ENCODE data around the gene ARSA.

- TF ChIP-seq CREB5 (CRISPR knock-in tag; IDR thresholded peaks at IDR 0.05; ENCODE audit: low read depth) (no peak), ZFP30 (CRISPR knock-in tag; IDR thresholded peaks at IDR 0.05) (no peak), RARB (CRISPR knock-in tag; IDR thresholded peaks at IDR 0.05) (no peak), ZFP3 (CRISPR knock-in tag; IDR thresholded peaks at IDR 0.05) (no peak), ISL1 (CRISPR knock-in tag; IDR thresholded peaks at IDR 0.05) (no peak), CSDC2 (CRISPR knock-in tag; IDR thresholded peaks at IDR 0.05) (no peak), OSR1 (CRISPR knock-in tag; IDR thresholded peaks at IDR 0.05) (no peak), PATZ1 (CRISPR knock-in tag; IDR thresholded peaks at IDR 0.05; ENCODE audit: borderline replicate concordance) (no peak), TCF4 (CRISPR knock-in tag; IDR thresholded peaks at IDR 0.05; ENCODE audit: borderline replicate concordance) (no peak), TSHZ2 (CRISPR knock-in tag; IDR thresholded peaks at IDR 0.05) (no peak), ZNF8 (CRISPR knock-in tag; IDR thresholded peaks at IDR 0.05) (no peak), GLIS3 (CRISPR knock-in tag; IDR thresholded peaks at IDR 0.05) (no peak), ARNTL (CRISPR knock-in tag; IDR thresholded peaks at IDR 0.05; ENCODE audit: borderline replicate concordance, low read depth) (no peak)
These were observed 50.9 kb downstream of the ARSA start for GRCh38 chr22:50576806-50577696.

All from SK-N-SH treated with all-trans-retinoic acid at 6 μM for 48 hours (cell line).